Motor neuron (in vitro differentiated cells): ENCODE data around the gene TMEM18. TPM values are rescaled to one million over a fixed set of nuclear protein-coding genes. Genes with fewer than 3 reads are reported as not detected.

Experiments used
- ATAC-seq, 8 experiments: fragments of 200-7000 bp; cut with Tn5 transposase; replicated peaks in 6 of 8; 2 replicates each; pipeline ENCODE4 v1.8.0; 2021; ENCODE audit warnings: mild to moderate bottlenecking in 8 of 8, moderate library complexity in 8 of 8
- H3K27ac ChIP-seq, 2 donors: fragments of 250-450 bp; sonication (Bioruptor Pico); 2 replicates each; pipeline ENCODE4 v1.9.0; 2021; ENCODE audit warnings: antibody characterized with exemption in 2 of 2, mild to moderate bottlenecking in 2 of 2, moderate library complexity in 1 of 2
- H3K4me1 ChIP-seq, 2 donors: fragments of 250-450 bp; sonication (Bioruptor Pico); replicated peaks in 1 of 2; 2 replicates each; pipeline ENCODE4 v1.6.1; 2021; ENCODE audit warnings: antibody characterized with exemption in 2 of 2, mild to moderate bottlenecking in 2 of 2, moderate library complexity in 1 of 2
- H3K4me3 ChIP-seq, 5 donors: fragments of 250-450 bp; sonication (Bioruptor Pico); 2 replicates each; pipeline ENCODE4 v1.9.0; 2021; ENCODE audit warnings: antibody characterized with exemption in 5 of 5, mild to moderate bottlenecking in 5 of 5, moderate library complexity in 4 of 5
- WGBS, 10 experiments: fragments of 450-650 bp; shearing (Covaris generic); methylation state at CpG; one replicate each; pipeline ENCODE4 v1.0.0; 2022; 5-methylcytosine and 5-hydroxymethylcytosine counted together
- in situ Hi-C, 9 experiments: fragments of 400-800 bp; cut with MboI; loops; one replicate each; pipeline ENCODE4 v1.15.0; 2021; ENCODE audit warnings: low sequenced_read_pairs in 9 of 9, low pct_unique_long_range_greater_than_20kb in 2 of 9; ENCODE audit not compliant: unreplicated experiment in 9 of 9
- total RNA-seq, 8 experiments: library from RNA; unstranded; fragments of 300-600 nt; gene quantifications; 2 replicates each; pipeline versions ENCODE4 v1.2.3 to v1.2.4, GENCODE V29; 2022

TMEM18 gene
- total RNA-seq, 8 experiments from 2014 or later, result 10.5 to 16.0 (median 13.3) TPM

- 72 to 100% (median 89%) methylated on average over 1 to 11 of the region's 11 CpGs; no CpG with 5 or more reads in 4 of the 10 experiments for WGBS, 10 experiments
- Histone ChIP-seq H3K27ac (no peak overlapping the region), H3K4me1 (peaks cover 0 to 5% of the 10 kb centered on the region in 2 donors), H3K4me3 (no peak overlapping the region)
- ATAC-seq, result no peak
- in situ Hi-C loops, result loop anchor here in 2 of 9 experiments (25.0 kb wide), 1 partner anchor 97 kb away; no protein-coding TSS in a partner anchor
These were observed 43.2 kb downstream of the TMEM18 start for GRCh38 chr2:634041-634440.

- in situ Hi-C loops, result loop anchor here in 2 of 9 experiments (25.0 kb wide), 1 partner anchor 96 kb away; no protein-coding TSS in a partner anchor
- H3K4me1 ChIP-seq, result peaks cover 0 to 5% of the 10 kb centered on the region in 2 donors
- ATAC-seq, result no peak
- H3K4me3 ChIP-seq, result no peak overlapping the region
- no peak overlapping the region for H3K27ac ChIP-seq
- 60 to 80% (median 70%) methylated on average over 1 to 5 of the region's 5 CpGs; no CpG with 5 or more reads in 2 of the 10 experiments for WGBS, 10 experiments
These were observed 43.8 kb downstream of the TMEM18 start for GRCh38 chr2:633371-633770.

- in situ Hi-C loops, result loop anchor here in 2 of 9 experiments (25.0 kb wide), 1 partner anchor 95 kb away; no protein-coding TSS in a partner anchor
- no peak overlapping the region for H3K27ac ChIP-seq
- ATAC-seq, result no peak
- no peak overlapping the region for H3K4me3 ChIP-seq
- H3K4me1 ChIP-seq, result peaks cover 0 to 5% of the 10 kb centered on the region in 2 donors
These were observed 44.7 kb downstream of the TMEM18 start for GRCh38 chr2:632471-632870.

- ATAC-seq, result no peak
- Histone ChIP-seq H3K4me3 (no peak overlapping the region), H3K27ac (no peak overlapping the region), H3K4me1 (peaks cover 0 to 5% of the 10 kb centered on the region in 2 donors)
- WGBS, 10 experiments, result 0 to 100% (median 85%) methylated on average over 1 of the region's 1 CpG
- in situ Hi-C loops, result loop anchor here in 2 of 9 experiments (25.0 kb wide), 1 partner anchor 94 kb away; no protein-coding TSS in a partner anchor
These were observed 45.5 kb downstream of the TMEM18 start for GRCh38 chr2:631741-632140.

GRCh38 chr2:630451-631320 is 46.5 kb downstream of the TMEM18 start:
- ATAC-seq, result no peak
- Histone ChIP-seq H3K27ac (no peak overlapping the region), H3K4me1 (peaks cover 4 to 7% of the 10 kb centered on the region in 2 donors), H3K4me3 (no peak overlapping the region)
- 0 to 60% (median 0%) methylated on average over 1 of the region's 1 CpG for WGBS, 10 experiments
- in situ Hi-C loops, result loop anchor here in 2 of 9 experiments (25.0 kb wide), 1 partner anchor 93 kb away; no protein-coding TSS in a partner anchor

- Histone ChIP-seq H3K27ac (no peak overlapping the region), H3K4me3 (no peak overlapping the region), H3K4me1 (peaks cover 10 to 11% of the 10 kb centered on the region in 2 donors)
- 0 to 73% (median 32%) methylated on average over 1 to 2 of the region's 2 CpGs; no CpG with 5 or more reads in 1 of the 10 experiments for WGBS, 10 experiments
- ATAC-seq, result no peak
- in situ Hi-C loops, result loop anchor here in 2 of 9 experiments (25.0 kb wide), 1 partner anchor 93 kb away; no protein-coding TSS in a partner anchor
These were observed 47.2 kb downstream of the TMEM18 start for GRCh38 chr2:629961-630360.

- Histone ChIP-seq H3K4me3 (no peak overlapping the region), H3K4me1 (peaks cover 13 to 17% of the 10 kb centered on the region in 2 donors), H3K27ac (no peak overlapping the region)
- 60 to 96% (median 81%) methylated on average over 2 to 14 of the region's 17 CpGs; no CpG with 5 or more reads in 4 of the 10 experiments for WGBS, 10 experiments
- in situ Hi-C loops, result loop anchor here in 2 of 9 experiments (25.0 kb wide), 1 partner anchor 91 kb away; no protein-coding TSS in a partner anchor
- no peak for ATAC-seq
These were observed 48.6 kb downstream of the TMEM18 start for GRCh38 chr2:628651-629050.

GRCh38 chr2:627926-628560 is 49.2 kb downstream of the TMEM18 start:
- ATAC-seq, result no peak
- peaks cover 18 to 23% of the 10 kb centered on the region in 2 donors for H3K4me1 ChIP-seq
- H3K27ac ChIP-seq, result no peak overlapping the region
- no peak overlapping the region for H3K4me3 ChIP-seq
- 40 to 98% (median 90%) methylated on average over 4 to 13 of the region's 13 CpGs; no CpG with 5 or more reads in 1 of the 10 experiments for WGBS, 10 experiments
- in situ Hi-C loops, result loop anchor here in 2 of 9 experiments (25.0 kb wide), 1 partner anchor 91 kb away; no protein-coding TSS in a partner anchor

- H3K4me3 ChIP-seq, result no peak overlapping the region
- H3K27ac ChIP-seq, result no peak overlapping the region
- peaks cover 25 to 26% of the 10 kb centered on the region in 2 donors for H3K4me1 ChIP-seq
- in situ Hi-C loops, result loop anchor here in 2 of 9 experiments (25.0 kb wide), 1 partner anchor 90 kb away; no protein-coding TSS in a partner anchor
- 50 to 100% (median 89%) methylated on average over 1 to 9 of the region's 9 CpGs; no CpG with 5 or more reads in 2 of the 10 experiments for WGBS, 10 experiments
- ATAC-seq, result no peak
These were observed 49.9 kb downstream of the TMEM18 start for GRCh38 chr2:627340-627709.

GRCh38 chr2:626491-627339 is 50.5 kb downstream of the TMEM18 start:
- Histone ChIP-seq H3K4me1 (peaks cover 27 to 28% of the 10 kb centered on the region in 2 donors), H3K27ac (no peak overlapping the region), H3K4me3 (no peak overlapping the region)
- ATAC-seq, result no peak
- in situ Hi-C loops, result loop anchor here in 2 of 9 experiments (25.0 kb wide), 1 partner anchor 89 kb away; no protein-coding TSS in a partner anchor
- WGBS, 10 experiments, result 28 to 93% (median 56%) methylated on average over 1 to 9 of the region's 14 CpGs; no CpG with 5 or more reads in 1 of the 10 experiments

GRCh38 chr2:625415-626333 is 51.5 kb downstream of the TMEM18 start:
- peak in 4 of 8 experiments; percentile 12 to 57 (median 43) for ATAC-seq
- H3K4me1 ChIP-seq, result peaks cover 27 to 28% of the 10 kb centered on the region in 2 donors
- 9 to 95% (median 36%) methylated on average over 2 to 8 of the region's 12 CpGs for WGBS, 10 experiments
- in situ Hi-C loops, result loop anchor here in 2 of 9 experiments (25.0 kb wide), 1 partner anchor 88 kb away; no protein-coding TSS in a partner anchor
- no peak overlapping the region for H3K4me3 ChIP-seq
- no peak overlapping the region for H3K27ac ChIP-seq
